ENCODE results near the gene SLC25A23.
"Not testable (repeated sequence)": the region's sequence is repeated elsewhere in the genome, so short reads cannot be mapped to it uniquely, and the experiment has no call there.

The SLC25A23 gene

DNA sequence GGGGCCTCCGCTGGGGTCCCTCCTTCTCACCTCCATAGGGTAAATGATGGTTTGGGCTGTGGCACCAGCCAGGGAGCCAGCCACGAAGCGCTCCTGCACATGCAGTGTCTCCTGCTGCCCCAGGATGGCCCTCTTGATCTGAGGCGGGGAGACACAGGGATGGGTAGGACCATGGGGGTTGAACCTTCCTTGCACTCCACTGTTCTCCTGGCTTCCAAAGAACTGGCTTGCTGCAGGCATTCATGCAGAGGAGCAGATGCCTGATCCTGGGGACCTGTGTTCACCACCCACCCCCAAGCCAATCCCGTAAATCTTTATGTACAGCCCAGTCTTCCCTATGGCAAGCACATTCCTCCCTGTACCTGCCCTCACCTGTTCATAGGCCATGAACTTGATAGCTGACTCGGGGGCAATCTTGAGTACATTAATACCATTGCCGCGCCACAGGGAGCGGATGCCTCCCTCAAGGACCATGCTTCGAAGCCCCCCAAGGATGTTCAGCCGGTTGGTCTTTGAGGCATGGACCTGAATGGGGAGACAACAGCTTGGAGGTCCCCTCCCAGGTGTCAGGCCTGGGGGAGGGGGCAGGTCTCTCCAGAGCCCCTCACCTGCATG, 5.5 kb downstream of the SLC25A23 start:
- no peak for DNase-seq

GRCh38 chr19:6452899-6453298, 6.7 kb downstream of the SLC25A23 start:
- no peak for DNase-seq

- no peak for DNase-seq
These were observed 7.4 kb downstream of the SLC25A23 start for GRCh38 chr19:6452223-6452614.

DNA sequence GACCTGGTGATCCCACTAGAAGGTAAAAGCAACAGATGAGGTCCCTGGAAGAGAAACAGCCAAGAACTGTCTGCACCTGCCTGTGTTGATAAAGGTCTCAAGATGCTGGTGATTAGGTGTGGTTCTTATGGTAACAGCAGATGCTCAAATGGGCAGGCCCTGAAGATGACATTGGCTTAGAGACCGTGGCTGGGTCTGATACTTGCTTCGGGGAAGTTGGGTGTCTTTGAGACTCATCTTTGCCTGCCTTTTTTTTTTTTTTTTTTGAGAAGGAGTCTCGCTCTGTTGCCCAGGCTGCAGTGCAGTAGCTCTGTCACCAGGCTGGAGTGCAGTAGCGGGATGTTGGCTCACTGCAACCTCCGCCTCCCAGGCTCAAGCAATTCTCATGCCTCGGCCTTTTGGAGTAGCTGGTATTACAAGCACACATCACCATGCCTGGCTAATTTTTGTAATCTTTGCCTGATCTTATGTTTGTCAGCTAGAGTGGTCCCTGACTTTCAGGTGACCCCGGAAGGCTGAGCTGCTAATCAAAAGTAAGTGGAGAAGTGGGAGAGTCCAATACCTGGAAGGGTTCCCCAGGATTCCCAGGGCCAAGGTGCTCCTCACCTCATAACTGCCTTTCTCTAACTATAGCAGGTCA, 7.9 kb downstream of the SLC25A23 start:
- no peak for DNase-seq

DNA sequence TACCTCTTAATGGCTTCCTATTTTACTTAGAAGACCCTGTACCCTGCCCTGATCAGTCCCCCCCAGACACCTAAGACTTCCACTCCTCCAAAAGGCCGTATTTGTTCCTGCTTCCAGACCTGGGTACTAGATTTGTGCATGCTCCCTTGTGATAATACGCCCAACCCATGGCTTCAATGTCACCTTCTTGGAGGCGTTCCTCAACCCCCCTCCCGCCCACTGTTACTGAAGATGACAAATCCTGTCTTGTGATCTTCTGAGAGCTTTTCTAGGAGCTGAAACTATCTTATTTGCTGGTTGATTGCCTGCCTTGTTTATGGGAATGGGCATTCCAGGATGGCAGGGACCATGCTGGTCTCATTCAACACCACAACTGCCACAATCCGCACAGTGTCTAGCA, 9.4 kb downstream of the SLC25A23 start:
- DNase-seq = no peak

DNA sequence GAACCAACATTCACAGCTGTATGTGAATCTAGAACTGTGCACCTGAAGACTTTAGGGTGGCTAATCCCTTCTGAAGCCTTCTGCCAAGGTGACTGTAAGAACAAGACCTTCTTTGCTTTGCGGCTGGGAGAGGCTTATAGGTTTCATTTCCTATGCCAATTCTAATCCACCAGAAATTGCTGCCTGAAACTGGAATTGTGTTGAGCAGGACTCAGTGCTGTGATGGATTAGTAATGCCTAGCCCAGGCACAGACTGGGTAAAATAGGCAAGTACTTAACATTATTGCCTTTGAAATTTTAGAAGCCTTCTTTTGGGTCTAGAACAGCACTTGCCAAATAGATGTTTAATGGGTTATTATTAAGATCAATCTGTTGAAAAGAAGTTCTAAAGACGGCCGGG, 11.5 kb downstream of the SLC25A23 start:
- DNase-seq = no peak

DNA sequence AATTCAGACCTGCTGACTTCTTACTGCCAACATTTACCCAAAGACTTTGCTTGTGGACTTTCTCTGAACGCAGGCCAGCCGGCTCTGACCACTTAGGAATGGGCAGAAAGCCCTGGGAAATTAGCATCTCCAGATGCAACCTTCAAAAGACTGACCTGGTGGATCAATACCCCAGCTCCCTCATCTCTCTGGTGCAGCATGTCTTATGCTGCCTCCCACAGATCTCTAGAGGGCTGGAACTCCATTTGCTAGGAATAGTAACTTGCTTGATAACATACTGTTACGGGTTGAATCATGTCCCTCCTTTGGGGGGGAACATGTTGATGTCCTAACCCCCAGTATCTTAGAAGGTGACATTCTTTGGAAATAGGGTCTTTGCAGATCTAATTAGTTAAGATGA, 13.1 kb downstream of the SLC25A23 start:
- no peak for DNase-seq

- DNase-seq = no peak
These were observed 15.6 kb downstream of the SLC25A23 start for GRCh38 chr19:6443986-6444385.

- no peak for DNase-seq
These were observed 17.4 kb downstream of the SLC25A23 start for GRCh38 chr19:6442087-6442688.

DNA sequence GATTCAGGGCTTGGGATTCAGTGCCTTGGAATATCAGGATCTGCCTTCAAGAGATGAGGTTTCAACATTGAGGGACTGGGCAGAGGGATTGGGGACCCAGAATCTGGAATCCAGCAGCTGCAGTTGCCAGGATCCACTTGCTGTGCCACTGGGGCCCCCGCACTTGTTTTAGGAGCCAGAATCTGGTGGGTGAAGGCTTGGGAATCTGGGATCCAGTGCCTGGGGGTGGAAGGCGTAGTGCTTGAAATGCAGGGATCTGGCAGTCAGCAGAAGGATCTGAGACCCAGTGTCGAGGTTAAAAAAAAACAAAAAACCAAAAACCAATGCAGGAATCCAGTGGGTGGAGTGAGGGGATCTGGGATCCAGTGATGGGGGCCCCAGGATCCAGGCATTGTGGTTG, 18.7 kb downstream of the SLC25A23 start:
- DNase-seq = no peak

GRCh38 chr19:6439743-6440142, 19.8 kb downstream of the SLC25A23 start:
- DNase-seq = no peak

- no peak for DNase-seq
These were observed 25.9 kb downstream of the SLC25A23 start, which contains the start of gene SLC25A41 for GRCh38 chr19:6433663-6434062. Gene SLC25A41, minus strand, starts transcription at chr19:6433763. Its CDS starts 70 bp downstream, at chr19:6433693.

- DNase-seq = no peak
These were observed 26.4 kb downstream of the SLC25A23 start for GRCh38 chr19:6433165-6433564.

DNA sequence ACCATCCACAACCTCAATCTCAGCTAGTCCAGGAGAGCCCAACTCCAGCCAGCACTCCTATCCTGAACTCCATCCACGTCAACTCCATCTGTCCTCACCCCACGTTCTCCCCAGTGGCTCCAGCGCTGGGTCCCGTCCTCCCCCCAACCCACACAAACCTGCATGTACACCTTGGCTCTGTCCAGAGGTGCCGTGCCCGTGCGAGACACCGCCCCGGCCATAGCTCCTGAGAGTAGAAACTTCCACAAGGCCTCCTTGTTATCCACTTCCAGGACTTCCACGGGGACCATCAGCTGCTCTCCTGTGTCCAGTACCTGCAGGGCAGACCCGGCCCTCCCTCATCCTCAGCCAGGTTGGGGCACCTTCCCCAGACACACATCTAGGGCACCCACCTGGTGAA, 27.7 kb downstream of the SLC25A23 start:
- DNase-seq = no peak

GRCh38 chr19:6429419-6430221, 30.0 kb downstream of the SLC25A23 start:
- DNase-seq = no peak

- not testable (repeated sequence) for DNase-seq
These were observed 30.7 kb downstream of the SLC25A23 start for GRCh38 chr19:6428692-6429418.

DNA sequence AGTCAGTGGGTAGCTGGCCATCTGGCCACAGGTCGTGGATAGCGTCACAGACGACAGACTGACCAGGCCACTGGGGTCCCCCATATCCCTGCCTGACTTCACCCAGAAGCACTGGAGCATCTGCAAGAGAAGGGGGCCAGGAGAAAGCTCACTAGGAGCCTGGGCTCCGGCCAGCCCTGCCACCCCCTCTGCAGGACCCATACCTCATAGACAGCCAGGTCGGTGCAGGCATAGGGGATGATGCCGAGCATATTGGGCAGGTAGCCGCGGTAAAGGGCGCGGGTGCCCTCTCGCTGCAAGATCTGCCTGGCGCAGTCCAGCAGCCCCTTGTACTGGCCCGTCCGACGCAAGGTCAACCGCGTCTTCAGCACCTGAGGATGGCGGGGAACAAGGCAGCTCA, 32.5 kb downstream of the SLC25A23 start:
- no peak for DNase-seq

DNA sequence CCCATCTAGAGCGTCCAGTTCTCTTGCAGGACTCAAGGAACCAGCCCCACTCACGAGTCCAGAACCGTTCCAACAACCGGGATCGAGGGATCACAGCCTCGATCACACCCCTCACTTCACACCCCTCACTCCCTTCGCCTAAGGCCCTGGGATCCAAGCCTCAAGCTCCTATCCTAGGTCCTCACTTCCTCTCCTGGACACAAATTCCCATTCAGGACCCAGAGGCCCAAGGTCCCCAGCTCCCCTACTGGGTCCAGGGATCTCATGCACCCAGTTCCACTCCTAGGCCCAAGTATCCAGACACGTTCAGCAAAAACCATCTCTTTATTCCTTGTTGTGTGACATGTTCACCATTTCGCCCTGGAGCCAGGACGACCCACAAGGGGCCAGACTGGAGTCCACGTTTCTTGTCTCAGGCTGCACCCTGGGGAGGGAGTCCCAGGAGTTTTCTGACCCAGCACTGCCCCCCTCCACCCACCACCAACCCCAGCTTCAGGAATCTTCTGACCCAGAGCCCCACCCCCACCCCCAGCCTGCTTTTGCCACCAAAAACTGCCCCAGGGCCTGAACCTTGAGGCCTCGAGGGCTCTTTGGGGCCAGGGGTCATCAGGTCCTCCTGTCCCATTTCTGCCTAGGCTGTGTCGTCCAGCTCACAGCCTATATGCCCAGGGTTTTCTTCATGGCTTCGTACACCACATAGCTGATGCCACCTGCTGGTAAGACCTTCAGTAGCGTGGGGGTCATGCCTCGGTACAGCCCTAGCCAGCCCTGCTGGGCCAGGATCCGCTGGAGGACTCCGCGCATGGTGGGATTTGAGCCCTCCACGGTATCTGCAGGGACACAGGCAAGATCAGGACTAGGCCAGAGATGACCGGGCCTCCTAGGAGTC, 33.6 kb downstream of the SLC25A23 start:
- no peak for DNase-seq

- DNase-seq = peak; percentile 100
These were observed 34.5 kb downstream of the SLC25A23 start for GRCh38 chr19:6424939-6425731.

DNA sequence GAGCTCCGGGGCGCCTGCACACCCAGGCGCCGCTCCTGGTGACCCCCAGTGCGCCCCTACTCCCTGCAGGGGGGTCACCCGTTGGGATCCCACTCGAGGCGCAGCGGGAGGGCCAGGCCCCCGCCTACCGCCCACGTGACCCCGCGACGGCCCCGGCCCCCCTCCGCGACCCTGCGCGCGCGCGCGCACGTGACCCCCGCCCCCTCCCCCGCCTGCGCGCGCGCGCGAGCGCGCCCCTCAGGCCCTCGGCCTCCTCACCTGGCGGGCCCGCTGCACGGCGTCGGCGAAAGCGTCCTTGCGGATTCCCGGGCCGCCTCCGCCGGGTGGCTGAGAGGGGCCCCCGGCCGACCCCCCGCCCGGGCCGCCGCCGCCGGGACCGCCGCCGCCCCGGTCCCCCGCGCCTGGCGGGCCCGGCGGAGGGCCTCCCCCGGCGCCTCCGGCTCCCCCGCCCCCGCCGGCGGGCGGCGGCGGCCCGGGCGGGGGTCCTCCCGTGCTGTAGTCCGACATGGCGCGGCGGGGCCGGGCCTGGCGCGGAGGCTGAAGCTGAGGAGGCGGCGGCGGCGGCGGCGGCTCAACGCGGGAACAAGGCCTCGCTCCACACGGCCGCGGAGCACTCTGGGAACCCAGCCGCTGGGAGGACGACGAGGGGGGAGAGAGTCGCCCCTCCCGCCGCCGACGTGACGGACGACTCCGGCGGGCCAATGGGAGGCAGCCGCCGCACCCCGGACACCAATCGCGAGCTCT, 35.2 kb downstream of the SLC25A23 start, which contains the start of gene KHSRP:
Gene KHSRP, minus strand, starts transcription at position 617 of the 744 bp plus-strand sequence. Its CDS starts 110 bp downstream, at position 507.
- DNase-seq = no peak
